Fibroblast of lung (primary cell): ENCODE measurements around the gene ARFGAP3. TPM values are rescaled to one million over a fixed set of nuclear protein-coding genes. Genes with fewer than 3 reads are reported as not detected.

Experiments used
- DNase-seq, 2 donors: peaks; one replicate each; pipeline versions ENCODE4 v3.0.0 to v3.0.0-alpha.2; 2010; ENCODE audit warnings: low read depth in 2 of 2
- H2AFZ ChIP-seq: 2 replicates; pipeline ENCODE4 v1.5.1; 2012; ENCODE audit warnings: low read length, control low read depth, inconsistent platforms
- H3K27ac ChIP-seq: 2 replicates; pipeline ENCODE4 v1.5.1; 2011; ENCODE audit warnings: low read length, control low read depth; ENCODE audit not compliant: insufficient read depth
- H3K27me3 ChIP-seq: 2 replicates; pipeline ENCODE4 v1.5.1; 2011; ENCODE audit warnings: mild to moderate bottlenecking, low read length; ENCODE audit not compliant: control insufficient read depth, insufficient read depth
- H3K36me3 ChIP-seq: 2 replicates; pipeline ENCODE4 v1.5.1; 2011; ENCODE audit warnings: low read length; ENCODE audit not compliant: control insufficient read depth, insufficient read depth
- H3K4me1 ChIP-seq: 2 replicates; pipeline ENCODE4 v1.5.1; 2011; ENCODE audit warnings: low read length; ENCODE audit not compliant: control insufficient read depth, insufficient read depth; ENCODE audit errors: extremely low read depth
- H3K4me2 ChIP-seq: 2 replicates; pipeline ENCODE4 v1.5.1; 2011; ENCODE audit warnings: low read length, control low read depth; ENCODE audit not compliant: insufficient read depth; ENCODE audit errors: extremely low read depth
- H3K4me3 ChIP-seq, 4 experiments: fragments of 200-600 bp in 1 of 4; sonication (generic) in 1 of 4; replicated peaks in 1 of 4; 2 replicates each; pipeline ENCODE4 v1.5.1; 2011 to 2016; ENCODE audit warnings: low read length in 4 of 4, low read depth in 3 of 4, mild to moderate bottlenecking in 3 of 4, control low read depth in 2 of 4, inconsistent platforms in 1 of 4, mixed read lengths in 1 of 4; ENCODE audit not compliant: insufficient read depth in 1 of 4; ENCODE audit errors: control extremely low read depth in 1 of 4
- H3K79me2 ChIP-seq: 2 replicates; pipeline ENCODE4 v1.5.1; 2012; ENCODE audit warnings: mild to moderate bottlenecking, low read length, inconsistent platforms; ENCODE audit not compliant: control insufficient read depth, insufficient read depth
- H3K9ac ChIP-seq: 2 replicates; pipeline ENCODE4 v1.5.1; 2011; ENCODE audit warnings: mild to moderate bottlenecking, low read length, control low read depth; ENCODE audit not compliant: insufficient read depth
- H3K9me3 ChIP-seq: 2 replicates; pipeline ENCODE4 v1.5.1; 2012; ENCODE audit warnings: low read depth, low read length; ENCODE audit not compliant: control insufficient read depth, insufficient read depth
- H4K20me1 ChIP-seq: 2 replicates; pipeline ENCODE4 v1.5.1; 2011; ENCODE audit warnings: low read length; ENCODE audit not compliant: control insufficient read depth, insufficient read depth; ENCODE audit errors: extremely low read depth
- EZH2 ChIP-seq: IDR thresholded peaks from 2 replicates; pipeline ENCODE4 v1.5.1; 2012; ENCODE audit warnings: low read length, control low read depth, mild to moderate bottlenecking; ENCODE audit errors: missing control alignments
- polyA plus RNA-seq, 2 donors: library from polyadenylated mRNA; depleted of rRNA in 1 of 2; stranded (reverse) in 1 of 2; unstranded in 1 of 2; fragments of >200 nt; gene quantifications; 2 replicates each; pipeline ENCODE4 v1.2.1, GENCODE V29; 2011 to 2012; ENCODE audit warnings: missing spikeins in 1 of 2
- total RNA-seq: library from RNA; depleted of rRNA; stranded (reverse); fragments of >200 nt; gene quantifications from 2 replicates; pipeline ENCODE4 v1.2.1, GENCODE V29; 2014
- TF ChIP-seq, protein P1 (sequence below), 2 donors: IDR thresholded peaks in 1 of 2; conservative IDR thresholded peaks in 1 of 2; 1 replicate in 1 of 2; 2 replicates in 1 of 2; pipeline ENCODE4 v1.5.1; 2011 to 2012; ENCODE audit warnings: low read length in 2 of 2, control low read depth in 1 of 2, inconsistent platforms in 1 of 2, low read depth in 1 of 2, mild to moderate bottlenecking in 1 of 2

ARFGAP3 gene
- total and polyA plus RNA-seq, 2 donors (not counting 1 experiment from before 2014, with no cell fraction given) = 62.1 to 74.1 TPM

DNA sequence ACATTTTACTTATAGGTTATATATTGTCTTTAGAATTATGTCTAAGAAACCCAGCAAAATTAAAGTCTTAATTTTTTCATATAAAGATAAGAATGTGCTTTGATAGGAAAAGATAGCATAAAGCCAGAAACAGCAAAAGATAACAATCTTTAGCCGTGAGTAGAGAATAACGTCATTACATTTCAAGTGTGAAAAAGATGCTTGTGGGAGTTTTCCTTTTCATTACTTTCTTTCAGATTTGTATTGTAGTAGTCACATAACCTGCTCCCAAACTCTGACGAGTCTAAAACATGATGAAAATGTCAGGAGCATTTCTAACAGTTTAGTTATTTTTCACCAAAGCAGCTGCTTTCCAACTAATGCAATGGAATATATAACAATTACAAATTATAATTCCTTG, 31.3 kb downstream of the ARFGAP3 start:
- DNase-seq = no peak
- Histone ChIP-seq H3K27me3 (no peaks in the 10 kb centered on the region), H2AFZ (no peak overlapping the region), H3K9me3 (no peaks in the 10 kb centered on the region), H3K79me2 (no peaks in the 10 kb centered on the region), H4K20me1 (no peaks in the 10 kb centered on the region), H3K36me3 (peaks cover 15% of the 10 kb centered on the region), H3K4me3 (no peak overlapping the region), H3K4me1 (peaks cover 1% of the 10 kb centered on the region), H3K4me2 (no peak overlapping the region), H3K27ac (no peak overlapping the region), H3K9ac (no peak overlapping the region)
- TF ChIP-seq, protein P1, sequence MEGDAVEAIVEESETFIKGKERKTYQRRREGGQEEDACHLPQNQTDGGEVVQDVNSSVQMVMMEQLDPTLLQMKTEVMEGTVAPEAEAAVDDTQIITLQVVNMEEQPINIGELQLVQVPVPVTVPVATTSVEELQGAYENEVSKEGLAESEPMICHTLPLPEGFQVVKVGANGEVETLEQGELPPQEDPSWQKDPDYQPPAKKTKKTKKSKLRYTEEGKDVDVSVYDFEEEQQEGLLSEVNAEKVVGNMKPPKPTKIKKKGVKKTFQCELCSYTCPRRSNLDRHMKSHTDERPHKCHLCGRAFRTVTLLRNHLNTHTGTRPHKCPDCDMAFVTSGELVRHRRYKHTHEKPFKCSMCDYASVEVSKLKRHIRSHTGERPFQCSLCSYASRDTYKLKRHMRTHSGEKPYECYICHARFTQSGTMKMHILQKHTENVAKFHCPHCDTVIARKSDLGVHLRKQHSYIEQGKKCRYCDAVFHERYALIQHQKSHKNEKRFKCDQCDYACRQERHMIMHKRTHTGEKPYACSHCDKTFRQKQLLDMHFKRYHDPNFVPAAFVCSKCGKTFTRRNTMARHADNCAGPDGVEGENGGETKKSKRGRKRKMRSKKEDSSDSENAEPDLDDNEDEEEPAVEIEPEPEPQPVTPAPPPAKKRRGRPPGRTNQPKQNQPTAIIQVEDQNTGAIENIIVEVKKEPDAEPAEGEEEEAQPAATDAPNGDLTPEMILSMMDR (conservative IDR thresholded peaks at IDR 0.05 in 1 of 2, IDR thresholded peaks at IDR 0.05 in 1 of 2; ENCODE audit: low read depth in 1 of 2, low read length in 2 of 2) = no peak
- TF ChIP-seq EZH2 = no peak

- Histone ChIP-seq H3K9me3 (no peaks in the 10 kb centered on the region), H3K4me1 (peaks cover 10% of the 10 kb centered on the region), H3K79me2 (no peaks in the 10 kb centered on the region), H3K27me3 (no peaks in the 10 kb centered on the region), H3K9ac (no peak overlapping the region), H2AFZ (no peak overlapping the region), H3K27ac (no peak overlapping the region), H4K20me1 (no peaks in the 10 kb centered on the region), H3K4me2 (no peak overlapping the region), H3K36me3 (peaks cover 12% of the 10 kb centered on the region), H3K4me3 (no peak overlapping the region)
- DNase-seq = no peak
- TF ChIP-seq, protein P1 (conservative IDR thresholded peaks at IDR 0.05 in 1 of 2, IDR thresholded peaks at IDR 0.05 in 1 of 2; ENCODE audit: low read depth in 1 of 2, low read length in 2 of 2) = no peak
- no peak for TF ChIP-seq EZH2
Observed at GRCh38 chr22:42821386-42821785, 35.7 kb downstream of the ARFGAP3 start.

DNA sequence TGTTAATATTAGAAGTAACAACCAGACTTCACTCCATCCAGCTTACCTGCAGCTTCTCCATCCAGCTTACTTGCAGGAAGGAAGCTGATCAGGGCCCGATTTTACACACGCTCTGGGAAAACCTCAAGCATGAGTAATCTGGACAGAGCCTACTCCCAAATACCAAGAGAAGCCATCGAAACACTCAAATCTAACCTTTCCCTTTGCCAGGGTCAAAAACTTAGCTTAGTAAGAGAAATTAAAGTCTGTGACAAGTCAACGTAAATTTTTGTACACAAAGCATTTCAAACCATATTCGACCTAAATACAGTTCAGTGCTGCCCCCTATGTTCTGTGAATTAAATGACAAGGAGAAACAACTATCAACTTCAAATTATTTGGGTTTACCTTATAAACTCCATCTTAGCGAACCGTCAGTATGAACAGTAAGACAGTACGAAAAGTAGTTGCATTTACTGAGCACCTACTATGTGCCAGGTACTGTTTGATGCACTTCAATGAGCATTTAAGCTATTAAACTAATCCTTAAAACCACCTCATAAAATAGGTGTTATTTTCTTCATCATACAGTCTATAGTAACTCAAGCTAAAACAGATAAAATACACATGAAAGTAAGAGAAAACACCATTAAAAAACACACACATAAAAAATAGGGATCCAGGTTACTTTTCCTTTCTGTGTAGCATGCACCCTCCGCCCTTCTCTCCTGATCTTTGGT, 36.9 kb downstream of the ARFGAP3 start:
- H3K4me2 ChIP-seq = peak overlapping the region; percentile 20
- H3K36me3 ChIP-seq = peaks cover 13% of the 10 kb centered on the region
- TF ChIP-seq, protein P1 (conservative IDR thresholded peaks at IDR 0.05 in 1 of 2, IDR thresholded peaks at IDR 0.05 in 1 of 2; ENCODE audit: low read depth in 1 of 2, low read length in 2 of 2) = peak; percentile 27 to 59
- no peak for TF ChIP-seq EZH2
- H3K27me3 ChIP-seq = no peaks in the 10 kb centered on the region
- no peak overlapping the region for H3K9ac ChIP-seq
- H4K20me1 ChIP-seq = no peaks in the 10 kb centered on the region
- no peak overlapping the region for H3K27ac ChIP-seq
- no peak overlapping the region for H2AFZ ChIP-seq
- no peaks in the 10 kb centered on the region for H3K9me3 ChIP-seq
- DNase-seq = peak; percentile 77 to 90
- no peak overlapping the region for H3K4me3 ChIP-seq
- peaks cover 10% of the 10 kb centered on the region for H3K4me1 ChIP-seq
- H3K79me2 ChIP-seq = no peaks in the 10 kb centered on the region
